ENCODE results near the gene NLN. TPM values are rescaled to one million over a fixed set of nuclear protein-coding genes. Genes with fewer than 3 reads are reported as not detected.

The NLN gene
- total RNA-seq, 1 donor from 2014 or later = 6.6 TPM

GRCh38 chr5:65790371-65791163 lies 68.6 kb downstream of the NLN start:
- TF ChIP-seq CTCF (IDR thresholded peaks at IDR 0.05) (no peak), POLR2A (IDR thresholded peaks at IDR 0.05) (no peak), POLR2AphosphoS5 (IDR thresholded peaks at IDR 0.05; ENCODE audit: insufficient read depth in 1 of 2, low read depth in 1 of 2) (no peak)
- no peak for DNase-seq (ENCODE audit: extremely low spot score in 2 of 2)
- H3K36me3 ChIP-seq = no peaks in the 10 kb centered on the region
- H3K9me3 ChIP-seq = no peaks in the 10 kb centered on the region
- no peaks in the 10 kb centered on the region for H3K27me3 ChIP-seq
- H3K4me1 ChIP-seq = no peaks in the 10 kb centered on the region
- intact Hi-C loops (cut with DNase I) = no loop called here
- H3K27ac ChIP-seq = no peak overlapping the region
- no peak overlapping the region for H3K4me3 ChIP-seq

GRCh38 chr5:65791712-65792673 lies 70.0 kb downstream of the NLN start:
- no peaks in the 10 kb centered on the region for H3K27me3 ChIP-seq
- no peaks in the 10 kb centered on the region for H3K36me3 ChIP-seq
- H3K27ac ChIP-seq = no peak overlapping the region
- no peak for TF ChIP-seq POLR2AphosphoS5 (IDR thresholded peaks at IDR 0.05; ENCODE audit: insufficient read depth in 1 of 2, low read depth in 1 of 2)
- H3K9me3 ChIP-seq = no peaks in the 10 kb centered on the region
- H3K4me3 ChIP-seq = no peak overlapping the region
- no peak for DNase-seq (ENCODE audit: extremely low spot score in 2 of 2)
- intact Hi-C loops (cut with DNase I) = no loop called here
- H3K4me1 ChIP-seq = no peaks in the 10 kb centered on the region

GRCh38 chr5:65796269-65796668 lies 74.3 kb downstream of the NLN start:
- H3K27ac ChIP-seq = no peak overlapping the region
- H3K9me3 ChIP-seq = no peaks in the 10 kb centered on the region
- H3K27me3 ChIP-seq = no peaks in the 10 kb centered on the region
- no peak for DNase-seq (ENCODE audit: extremely low spot score in 2 of 2)
- no peaks in the 10 kb centered on the region for H3K4me1 ChIP-seq
- H3K4me3 ChIP-seq = no peak overlapping the region
- TF ChIP-seq POLR2AphosphoS5 (IDR thresholded peaks at IDR 0.05; ENCODE audit: insufficient read depth in 1 of 2, low read depth in 1 of 2) (no peak), POLR2A (IDR thresholded peaks at IDR 0.05) (no peak), CTCF (IDR thresholded peaks at IDR 0.05) (no peak)
- H3K36me3 ChIP-seq = no peaks in the 10 kb centered on the region
- intact Hi-C loops (cut with DNase I) = no loop called here

DNA sequence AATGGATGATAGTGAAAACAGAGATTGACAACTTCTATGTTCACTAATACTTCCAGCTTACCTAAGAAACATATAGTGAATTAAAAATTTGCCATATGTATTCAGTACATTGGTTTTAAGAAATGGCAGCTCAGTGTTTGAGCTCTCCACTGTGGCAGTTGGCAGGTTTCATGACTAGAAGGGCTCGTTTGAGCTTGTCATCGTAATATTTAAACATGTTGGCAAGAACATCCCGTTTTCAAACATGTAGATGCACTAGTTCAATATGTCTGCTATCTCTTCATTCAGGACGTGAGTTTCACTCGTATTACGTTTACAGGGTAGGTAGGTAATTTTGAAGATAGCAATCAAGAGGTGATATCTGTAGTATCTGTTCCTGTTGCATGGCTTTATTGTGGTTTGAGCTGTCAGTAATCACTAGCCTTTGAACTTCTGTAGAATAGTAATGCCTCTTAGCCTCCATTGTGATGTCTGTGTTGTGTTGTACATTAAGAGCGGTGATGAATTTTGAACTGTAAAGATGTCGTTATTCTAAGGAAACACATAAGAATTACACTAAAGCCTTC lies 74.8 kb downstream of the NLN start:
- no peaks in the 10 kb centered on the region for H3K36me3 ChIP-seq
- no peak for TF ChIP-seq POLR2AphosphoS5 (IDR thresholded peaks at IDR 0.05; ENCODE audit: insufficient read depth in 1 of 2, low read depth in 1 of 2)
- no peak for TF ChIP-seq POLR2A (IDR thresholded peaks at IDR 0.05)
- H3K27me3 ChIP-seq = no peaks in the 10 kb centered on the region
- DNase-seq (ENCODE audit: extremely low spot score in 2 of 2) = no peak
- no peak overlapping the region for H3K27ac ChIP-seq
- H3K4me3 ChIP-seq = no peak overlapping the region
- H3K9me3 ChIP-seq = no peaks in the 10 kb centered on the region
- intact Hi-C loops (cut with DNase I) = no loop called here
- no peaks in the 10 kb centered on the region for H3K4me1 ChIP-seq

DNA sequence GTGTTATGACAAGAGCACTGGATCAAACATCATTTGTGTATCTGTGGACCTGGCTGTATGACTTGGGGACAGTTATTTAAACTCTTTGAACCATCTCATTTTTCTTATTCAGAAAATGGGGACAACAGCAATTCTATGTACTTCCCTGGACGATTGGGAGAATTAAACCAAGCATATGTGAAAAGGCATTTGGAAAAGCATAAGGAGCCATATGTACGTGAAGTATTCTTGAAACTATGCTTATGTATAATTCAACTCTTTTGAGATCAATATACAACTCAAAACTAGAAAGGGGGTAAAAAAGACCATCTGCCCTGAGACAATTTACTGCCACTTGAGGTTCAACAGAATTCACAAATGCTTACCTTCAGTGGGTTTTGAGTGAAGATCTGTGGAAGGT lies 75.5 kb downstream of the NLN start:
- Histone ChIP-seq H3K9me3 (no peaks in the 10 kb centered on the region), H3K27me3 (no peaks in the 10 kb centered on the region), H3K27ac (no peak overlapping the region), H3K4me3 (no peak overlapping the region), H3K4me1 (no peaks in the 10 kb centered on the region), H3K36me3 (no peaks in the 10 kb centered on the region)
- intact Hi-C loops (cut with DNase I) = no loop called here
- no peak for DNase-seq (ENCODE audit: extremely low spot score in 2 of 2)
- TF ChIP-seq CTCF (IDR thresholded peaks at IDR 0.05) (no peak), POLR2AphosphoS5 (IDR thresholded peaks at IDR 0.05; ENCODE audit: insufficient read depth in 1 of 2, low read depth in 1 of 2) (no peak), POLR2A (IDR thresholded peaks at IDR 0.05) (no peak)
